ENCODE data around the gene SHE. TPM values are rescaled to one million over a fixed set of nuclear protein-coding genes. Genes with fewer than 3 reads are reported as not detected.

The SHE gene
- total and polyA plus RNA-seq, 4 donors: 3.1 to 7.5 (median 4.7) TPM

DNA sequence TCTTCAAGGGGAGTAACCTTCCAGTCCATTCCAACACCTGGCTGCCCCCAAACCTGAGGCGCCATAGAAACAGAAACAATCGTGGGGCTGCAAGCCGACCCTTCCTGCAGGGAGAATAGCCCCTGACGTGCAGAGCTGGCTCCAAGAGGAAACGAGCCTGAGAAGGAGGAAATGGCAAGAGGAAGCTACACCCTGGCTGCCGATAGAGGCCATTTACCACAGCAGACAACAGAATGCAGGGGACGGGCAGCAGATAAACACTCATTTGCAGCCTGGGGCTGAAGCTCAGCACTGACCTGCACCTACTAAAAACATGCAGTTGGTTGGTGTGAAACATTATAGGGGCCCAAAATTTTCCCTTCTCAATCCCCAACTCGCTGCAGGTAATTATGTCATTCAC, 8.9 kb downstream of the SHE start (continued):
- TF ChIP-seq, protein P1, sequence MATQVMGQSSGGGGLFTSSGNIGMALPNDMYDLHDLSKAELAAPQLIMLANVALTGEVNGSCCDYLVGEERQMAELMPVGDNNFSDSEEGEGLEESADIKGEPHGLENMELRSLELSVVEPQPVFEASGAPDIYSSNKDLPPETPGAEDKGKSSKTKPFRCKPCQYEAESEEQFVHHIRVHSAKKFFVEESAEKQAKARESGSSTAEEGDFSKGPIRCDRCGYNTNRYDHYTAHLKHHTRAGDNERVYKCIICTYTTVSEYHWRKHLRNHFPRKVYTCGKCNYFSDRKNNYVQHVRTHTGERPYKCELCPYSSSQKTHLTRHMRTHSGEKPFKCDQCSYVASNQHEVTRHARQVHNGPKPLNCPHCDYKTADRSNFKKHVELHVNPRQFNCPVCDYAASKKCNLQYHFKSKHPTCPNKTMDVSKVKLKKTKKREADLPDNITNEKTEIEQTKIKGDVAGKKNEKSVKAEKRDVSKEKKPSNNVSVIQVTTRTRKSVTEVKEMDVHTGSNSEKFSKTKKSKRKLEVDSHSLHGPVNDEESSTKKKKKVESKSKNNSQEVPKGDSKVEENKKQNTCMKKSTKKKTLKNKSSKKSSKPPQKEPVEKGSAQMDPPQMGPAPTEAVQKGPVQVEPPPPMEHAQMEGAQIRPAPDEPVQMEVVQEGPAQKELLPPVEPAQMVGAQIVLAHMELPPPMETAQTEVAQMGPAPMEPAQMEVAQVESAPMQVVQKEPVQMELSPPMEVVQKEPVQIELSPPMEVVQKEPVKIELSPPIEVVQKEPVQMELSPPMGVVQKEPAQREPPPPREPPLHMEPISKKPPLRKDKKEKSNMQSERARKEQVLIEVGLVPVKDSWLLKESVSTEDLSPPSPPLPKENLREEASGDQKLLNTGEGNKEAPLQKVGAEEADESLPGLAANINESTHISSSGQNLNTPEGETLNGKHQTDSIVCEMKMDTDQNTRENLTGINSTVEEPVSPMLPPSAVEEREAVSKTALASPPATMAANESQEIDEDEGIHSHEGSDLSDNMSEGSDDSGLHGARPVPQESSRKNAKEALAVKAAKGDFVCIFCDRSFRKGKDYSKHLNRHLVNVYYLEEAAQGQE (IDR thresholded peaks at IDR 0.05): no peak
- TF ChIP-seq HNF4G (IDR thresholded peaks at IDR 0.05) (no peak), TAF1 (conservative IDR thresholded peaks at IDR 0.05) (no peak), FOXA2 (IDR thresholded peaks at IDR 0.05) (no peak)

DNA sequence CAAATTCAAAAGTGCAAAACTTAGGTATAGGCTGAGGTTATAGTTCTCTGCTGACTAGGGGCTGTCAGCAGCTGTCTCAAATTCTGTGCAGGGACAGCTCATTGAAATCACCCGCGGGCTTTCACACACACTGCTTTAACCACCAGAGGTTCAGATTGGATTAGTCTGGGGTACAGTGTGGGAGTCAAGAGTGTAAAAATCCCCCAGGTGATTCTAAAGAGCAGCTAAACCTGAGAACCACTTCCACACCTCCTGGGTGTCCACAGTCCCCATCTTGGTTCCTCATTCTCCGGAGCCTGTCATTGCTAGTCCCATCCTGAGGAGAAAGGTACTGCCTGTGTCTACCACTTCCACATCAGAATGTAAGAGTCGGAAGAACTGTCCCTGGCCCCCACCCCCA, 10.1 kb downstream of the SHE start:
- Histone ChIP-seq H3K27me3 (ENCODE audit: control insufficient read depth in 4 of 4, insufficient read depth in 4 of 4, low read length in 3 of 4) (no peaks in the 10 kb centered on the region), H3K4me1 (ENCODE audit: control insufficient read depth in 4 of 4, insufficient read depth in 4 of 4, low read length in 3 of 4) (peaks cover 0 to 16% (median 9%) of the 10 kb centered on the region in 4 donors), H3K9me3 (ENCODE audit: control insufficient read depth in 4 of 4, low read length in 3 of 4) (no peaks in the 10 kb centered on the region), H3K9ac (ENCODE audit: low read depth in 1 of 2, low read length in 2 of 2) (no peak overlapping the region), H3K4me3 (ENCODE audit: low read depth in 1 of 3, low read length in 3 of 3) (no peak overlapping the region), H3K27ac (ENCODE audit: low read depth in 1 of 2, low read length in 2 of 2) (no peak overlapping the region), H3K36me3 (ENCODE audit: control insufficient read depth in 4 of 4, insufficient read depth in 3 of 4, low read depth in 1 of 4, low read length in 3 of 4) (no peaks in the 10 kb centered on the region)
- TF ChIP-seq FOXA2 (IDR thresholded peaks at IDR 0.05) (no peak), YY1 (IDR thresholded peaks at IDR 0.05) (no peak), RAD21 (IDR thresholded peaks at IDR 0.05) (no peak), NR2F2 (IDR thresholded peaks at IDR 0.05) (no peak), RXRA (IDR thresholded peaks at IDR 0.05) (no peak), EGR1 (IDR thresholded peaks at IDR 0.05; ENCODE audit: low read depth in 2 of 2) (no peak), TAF1 (conservative IDR thresholded peaks at IDR 0.05) (no peak), FOXA1 (IDR thresholded peaks at IDR 0.05) (no peak), HNF4A (conservative IDR thresholded peaks at IDR 0.05) (no peak), GABPA (IDR thresholded peaks at IDR 0.05 in 1 of 2, conservative IDR thresholded peaks at IDR 0.05 in 1 of 2) (no peak), JUND (IDR thresholded peaks at IDR 0.05) (no peak), SP1 (IDR thresholded peaks at IDR 0.05) (no peak), CTCF (IDR thresholded peaks at IDR 0.05; ENCODE audit: low read depth, low read length, missing input control) (no peak), HNF4G (IDR thresholded peaks at IDR 0.05) (no peak)
- TF ChIP-seq, protein P1 (IDR thresholded peaks at IDR 0.05): no peak
- TF ChIP-seq, protein P2, sequence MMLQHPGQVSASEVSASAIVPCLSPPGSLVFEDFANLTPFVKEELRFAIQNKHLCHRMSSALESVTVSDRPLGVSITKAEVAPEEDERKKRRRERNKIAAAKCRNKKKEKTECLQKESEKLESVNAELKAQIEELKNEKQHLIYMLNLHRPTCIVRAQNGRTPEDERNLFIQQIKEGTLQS (IDR thresholded peaks at IDR 0.05): no peak
- TF ChIP-seq, protein P3, sequence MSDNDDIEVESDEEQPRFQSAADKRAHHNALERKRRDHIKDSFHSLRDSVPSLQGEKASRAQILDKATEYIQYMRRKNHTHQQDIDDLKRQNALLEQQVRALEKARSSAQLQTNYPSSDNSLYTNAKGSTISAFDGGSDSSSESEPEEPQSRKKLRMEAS (IDR thresholded peaks at IDR 0.05): no peak
- TF ChIP-seq, protein P4, sequence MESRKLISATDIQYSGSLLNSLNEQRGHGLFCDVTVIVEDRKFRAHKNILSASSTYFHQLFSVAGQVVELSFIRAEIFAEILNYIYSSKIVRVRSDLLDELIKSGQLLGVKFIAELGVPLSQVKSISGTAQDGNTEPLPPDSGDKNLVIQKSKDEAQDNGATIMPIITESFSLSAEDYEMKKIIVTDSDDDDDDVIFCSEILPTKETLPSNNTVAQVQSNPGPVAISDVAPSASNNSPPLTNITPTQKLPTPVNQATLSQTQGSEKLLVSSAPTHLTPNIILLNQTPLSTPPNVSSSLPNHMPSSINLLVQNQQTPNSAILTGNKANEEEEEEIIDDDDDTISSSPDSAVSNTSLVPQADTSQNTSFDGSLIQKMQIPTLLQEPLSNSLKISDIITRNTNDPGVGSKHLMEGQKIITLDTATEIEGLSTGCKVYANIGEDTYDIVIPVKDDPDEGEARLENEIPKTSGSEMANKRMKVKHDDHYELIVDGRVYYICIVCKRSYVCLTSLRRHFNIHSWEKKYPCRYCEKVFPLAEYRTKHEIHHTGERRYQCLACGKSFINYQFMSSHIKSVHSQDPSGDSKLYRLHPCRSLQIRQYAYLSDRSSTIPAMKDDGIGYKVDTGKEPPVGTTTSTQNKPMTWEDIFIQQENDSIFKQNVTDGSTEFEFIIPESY (IDR thresholded peaks at IDR 0.05): no peak
- 86% methylated on average over 4 of the region's 4 CpGs for WGBS
- no peak for DNase-seq (ENCODE audit: low spot score)

Measured in liver (tissue), 9 donors.